ENCODE data around the gene KLK14.
A peak's percentile ranks its signal among the peaks of the same experiment; 100 is the strongest.

The KLK14 gene

DNA sequence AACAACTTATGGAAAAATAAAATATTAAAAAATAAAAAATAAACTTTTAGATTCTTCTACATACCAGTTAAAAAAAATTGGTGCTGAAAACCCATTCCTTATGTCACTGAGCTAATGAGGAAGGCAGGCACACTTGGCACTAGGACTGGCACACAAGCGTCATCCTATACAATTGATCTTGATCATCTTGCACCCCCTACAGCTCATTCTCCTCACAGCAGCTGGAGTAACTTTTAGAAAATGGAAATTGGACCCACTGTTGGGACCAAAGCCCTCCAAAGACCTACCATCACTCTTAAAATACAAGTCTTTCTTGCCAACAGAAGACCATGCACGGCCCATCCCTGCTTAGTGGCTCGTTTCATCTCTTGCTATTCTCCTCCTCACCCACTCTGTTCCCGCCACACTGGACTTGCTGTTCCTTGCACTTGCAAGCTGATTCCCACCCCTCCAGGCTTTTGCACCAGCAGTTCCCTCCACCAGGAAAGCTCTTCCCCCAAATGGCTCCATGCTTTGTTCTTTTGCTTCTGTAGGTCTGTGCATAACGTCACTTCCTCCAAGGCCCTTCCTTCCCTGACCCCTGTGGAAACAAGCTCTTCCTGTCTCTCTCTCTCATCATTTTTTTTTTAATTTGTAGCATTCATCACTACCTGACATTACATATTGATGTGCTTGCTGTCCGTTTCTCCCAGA, 13.9 kb upstream of the KLK14 start:
- no peak overlapping the region for H3K4me3 ChIP-seq (ENCODE audit: low read depth, low read length)
- TF ChIP-seq, protein P1, sequence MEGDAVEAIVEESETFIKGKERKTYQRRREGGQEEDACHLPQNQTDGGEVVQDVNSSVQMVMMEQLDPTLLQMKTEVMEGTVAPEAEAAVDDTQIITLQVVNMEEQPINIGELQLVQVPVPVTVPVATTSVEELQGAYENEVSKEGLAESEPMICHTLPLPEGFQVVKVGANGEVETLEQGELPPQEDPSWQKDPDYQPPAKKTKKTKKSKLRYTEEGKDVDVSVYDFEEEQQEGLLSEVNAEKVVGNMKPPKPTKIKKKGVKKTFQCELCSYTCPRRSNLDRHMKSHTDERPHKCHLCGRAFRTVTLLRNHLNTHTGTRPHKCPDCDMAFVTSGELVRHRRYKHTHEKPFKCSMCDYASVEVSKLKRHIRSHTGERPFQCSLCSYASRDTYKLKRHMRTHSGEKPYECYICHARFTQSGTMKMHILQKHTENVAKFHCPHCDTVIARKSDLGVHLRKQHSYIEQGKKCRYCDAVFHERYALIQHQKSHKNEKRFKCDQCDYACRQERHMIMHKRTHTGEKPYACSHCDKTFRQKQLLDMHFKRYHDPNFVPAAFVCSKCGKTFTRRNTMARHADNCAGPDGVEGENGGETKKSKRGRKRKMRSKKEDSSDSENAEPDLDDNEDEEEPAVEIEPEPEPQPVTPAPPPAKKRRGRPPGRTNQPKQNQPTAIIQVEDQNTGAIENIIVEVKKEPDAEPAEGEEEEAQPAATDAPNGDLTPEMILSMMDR (conservative IDR thresholded peaks at IDR 0.05; ENCODE audit: low read depth, low read length) = peak; percentile 45
- no peak for DNase-seq (ENCODE audit: low read depth)

DNA sequence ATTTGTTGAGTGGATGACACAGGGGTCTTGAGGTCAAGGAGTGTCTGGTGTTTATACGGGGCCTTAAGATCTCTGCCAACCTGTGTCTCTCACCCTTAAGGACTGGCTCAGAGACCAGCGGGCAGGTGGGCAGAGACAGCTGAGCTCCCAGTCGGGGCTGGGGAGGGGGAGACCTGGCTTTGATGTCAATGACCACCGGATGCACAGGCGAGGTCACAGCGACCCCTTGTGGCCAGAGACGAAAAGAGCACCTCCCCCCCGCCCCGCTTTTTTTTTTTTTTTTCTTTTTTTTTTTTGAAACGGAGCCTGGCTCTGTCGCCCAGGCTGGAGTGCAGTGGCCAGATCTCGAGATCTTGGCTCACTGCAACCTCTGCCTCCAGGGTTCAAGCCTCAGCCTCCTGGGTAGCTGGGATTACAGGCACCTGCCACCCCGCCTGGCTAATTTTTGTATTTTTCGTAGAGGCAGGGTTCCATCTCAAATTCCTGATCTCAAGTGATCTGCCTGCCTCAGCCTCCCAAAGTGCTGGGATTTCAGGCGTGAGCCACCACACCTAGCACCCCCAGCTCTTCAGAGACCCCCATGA, 12.1 kb upstream of the KLK14 start:
- no peak overlapping the region for H3K4me3 ChIP-seq (ENCODE audit: low read depth, low read length)
- TF ChIP-seq, protein P1 (conservative IDR thresholded peaks at IDR 0.05; ENCODE audit: low read depth, low read length) = peak; percentile 77
- DNase-seq (ENCODE audit: low read depth) = no peak

DNA sequence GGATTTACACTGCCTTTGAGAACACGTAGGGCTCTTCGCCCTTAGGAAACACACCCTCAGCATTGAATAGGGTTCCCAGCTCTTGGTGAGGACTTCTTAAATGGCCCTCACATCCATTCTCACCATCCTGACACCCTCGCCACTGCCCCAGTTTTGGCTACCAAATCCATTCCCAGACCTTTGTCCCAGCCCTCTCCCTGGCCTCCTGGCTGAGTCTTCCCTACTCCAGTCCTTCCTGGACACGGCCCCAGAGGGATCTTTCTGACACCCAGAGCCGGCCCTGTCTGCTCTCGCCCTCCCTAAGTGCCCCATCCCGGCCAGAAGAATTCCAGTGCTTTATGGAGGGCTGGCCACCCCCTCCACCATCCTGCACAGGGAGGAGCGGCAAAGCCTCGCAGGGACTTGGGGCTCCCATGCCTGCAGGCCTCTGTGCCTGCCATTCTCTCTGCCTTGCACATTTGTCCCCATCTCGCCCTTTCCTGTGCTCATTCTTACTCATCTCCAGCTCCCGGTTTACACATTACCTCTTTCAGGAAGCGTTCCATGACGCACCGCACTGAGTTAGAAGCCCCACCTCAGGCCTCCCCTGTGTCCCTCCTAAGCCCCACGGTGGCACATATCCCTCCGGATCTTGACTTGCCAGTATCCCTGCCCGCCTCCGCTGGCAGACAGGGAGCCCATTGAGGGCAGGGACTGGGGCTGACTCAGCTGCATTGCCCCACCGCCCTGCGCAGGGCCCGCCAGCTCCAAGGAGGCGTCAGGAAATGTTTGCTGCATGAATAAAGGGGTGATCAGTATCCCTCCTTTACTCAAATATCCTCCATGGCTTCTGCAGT, 11.0 kb upstream of the KLK14 start:
- DNase-seq (ENCODE audit: low read depth) = no peak
- TF ChIP-seq, protein P1 (conservative IDR thresholded peaks at IDR 0.05; ENCODE audit: low read depth, low read length) = no peak
- no peak overlapping the region for H3K4me3 ChIP-seq (ENCODE audit: low read depth, low read length)

DNA sequence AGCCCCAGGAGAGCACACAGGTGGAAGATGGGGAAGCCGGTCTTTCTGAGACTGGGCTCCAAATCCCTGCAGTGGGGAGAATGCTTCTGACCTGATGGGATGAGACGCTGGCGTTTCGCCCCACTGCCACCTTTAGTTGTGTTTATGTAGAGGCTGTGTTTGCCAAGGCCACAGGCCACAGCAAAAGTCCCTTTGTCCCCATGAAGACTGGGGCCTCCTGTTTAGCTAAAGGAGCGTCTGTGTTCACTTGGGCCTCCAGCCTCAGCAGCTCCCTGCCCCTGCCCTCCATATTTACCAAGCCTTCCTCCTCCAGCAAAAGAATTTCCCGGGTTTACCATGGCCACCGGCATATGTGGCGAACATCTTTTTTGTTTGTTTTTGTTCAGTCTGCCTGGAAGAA, 10.4 kb upstream of the KLK14 start:
- no peak for DNase-seq (ENCODE audit: low read depth)
- TF ChIP-seq, protein P1 (conservative IDR thresholded peaks at IDR 0.05; ENCODE audit: low read depth, low read length) = no peak
- H3K4me3 ChIP-seq (ENCODE audit: low read depth, low read length) = no peak overlapping the region

DNA sequence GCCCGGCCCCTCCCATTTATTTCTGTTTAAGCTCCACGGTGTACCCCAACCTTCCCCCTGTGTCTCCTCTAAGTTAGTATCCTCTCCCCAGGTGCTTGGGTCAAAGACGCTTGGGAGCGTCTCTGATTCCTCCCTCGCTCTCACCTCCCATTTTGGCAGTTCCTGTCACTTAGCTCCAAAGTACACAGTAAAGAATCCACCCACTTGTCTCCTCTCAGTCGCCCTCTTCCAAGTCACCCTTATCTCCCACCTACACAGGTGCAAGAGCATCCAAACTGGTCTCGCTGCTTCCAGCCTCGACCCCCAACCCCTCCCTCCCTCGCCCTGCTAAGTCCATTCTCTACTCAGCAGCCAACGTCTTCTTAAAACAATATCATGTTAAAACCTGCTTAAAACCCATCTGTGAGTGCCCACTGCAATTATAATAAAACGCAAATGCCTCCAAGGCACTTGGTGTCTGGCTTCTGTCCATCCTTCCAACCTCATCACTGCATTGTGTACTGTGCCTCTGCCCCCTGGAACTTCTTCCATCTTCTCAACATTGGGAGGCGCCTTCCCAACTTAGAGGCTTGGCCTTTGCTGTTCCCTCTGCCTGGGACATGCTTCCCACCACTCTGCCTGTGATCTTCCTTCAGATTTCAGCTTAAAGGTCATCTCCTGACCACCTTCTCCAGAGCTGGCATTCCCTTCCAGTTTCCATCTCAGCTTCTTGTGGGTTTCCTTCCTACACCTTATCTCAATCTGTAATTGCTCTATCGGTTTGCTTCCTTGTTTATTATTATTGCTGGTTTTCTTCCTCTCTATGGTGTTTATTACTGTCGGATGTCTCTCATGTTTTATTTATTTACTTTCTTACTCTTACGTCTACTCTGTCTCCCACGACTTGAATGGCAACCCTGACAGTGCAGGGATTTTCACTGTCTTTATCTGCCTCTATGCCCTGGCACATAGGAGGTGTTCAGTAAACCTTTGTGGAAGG, 9.5 kb upstream of the KLK14 start:
- TF ChIP-seq, protein P1 (conservative IDR thresholded peaks at IDR 0.05; ENCODE audit: low read depth, low read length) = no peak
- no peak overlapping the region for H3K4me3 ChIP-seq (ENCODE audit: low read depth, low read length)
- no peak for DNase-seq (ENCODE audit: low read depth)

DNA sequence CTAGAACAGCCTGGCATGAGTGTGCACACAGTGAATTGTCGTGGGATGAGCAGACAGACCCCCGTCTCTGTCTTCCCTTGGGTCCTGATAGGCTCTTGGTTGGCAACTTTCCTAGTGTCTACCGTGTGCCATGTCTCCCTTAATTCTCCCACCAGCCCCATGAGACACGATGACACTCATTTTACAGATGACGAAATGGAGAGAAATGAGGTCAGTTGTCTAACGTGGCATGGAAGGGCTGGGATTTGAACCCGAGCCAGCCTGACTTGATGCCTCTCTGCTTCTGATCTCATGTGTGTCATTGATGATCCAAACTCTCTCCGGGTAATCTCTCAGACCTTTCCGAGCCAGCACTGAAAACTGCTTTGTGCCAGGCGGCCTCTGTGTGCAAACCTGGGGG, 8.4 kb upstream of the KLK14 start:
- DNase-seq (ENCODE audit: low read depth) = no peak
- H3K4me3 ChIP-seq (ENCODE audit: low read depth, low read length) = no peak overlapping the region
- TF ChIP-seq, protein P1 (conservative IDR thresholded peaks at IDR 0.05; ENCODE audit: low read depth, low read length) = no peak
